Measurements from ENCODE around the gene CEP112.
"Not testable (repeated sequence)": the region's sequence is repeated elsewhere in the genome, so short reads cannot be mapped to it uniquely, and the experiment has no call there.

The CEP112 gene

GRCh38 chr17:65811043-65811442 is 380.9 kb downstream of the CEP112 start:
- no peak for DNase-seq

- DNase-seq = no peak
These were observed 382.6 kb downstream of the CEP112 start for GRCh38 chr17:65809366-65809765.

GRCh38 chr17:65808566-65808965 is 383.4 kb downstream of the CEP112 start:
- DNase-seq = not testable (repeated sequence)

- no peak for DNase-seq
These were observed 384.6 kb downstream of the CEP112 start for GRCh38 chr17:65807361-65807760.

GRCh38 chr17:65801513-65801912 is 390.4 kb downstream of the CEP112 start:
- DNase-seq = no peak

- DNase-seq = no peak
These were observed 391.3 kb downstream of the CEP112 start for GRCh38 chr17:65800655-65801054.

GRCh38 chr17:65799869-65800268 is 392.1 kb downstream of the CEP112 start:
- no peak for DNase-seq

GRCh38 chr17:65799454-65799853 is 392.5 kb downstream of the CEP112 start:
- no peak for DNase-seq

GRCh38 chr17:65797809-65798208 is 394.1 kb downstream of the CEP112 start:
- DNase-seq = no peak

GRCh38 chr17:65797101-65797500 is 394.8 kb downstream of the CEP112 start:
- DNase-seq = no peak

- DNase-seq = peak; percentile 41
These were observed 397.4 kb downstream of the CEP112 start for GRCh38 chr17:65794572-65794971.

GRCh38 chr17:65790241-65790640 is 401.7 kb downstream of the CEP112 start:
- no peak for DNase-seq

GRCh38 chr17:65787503-65787902 is 404.4 kb downstream of the CEP112 start:
- DNase-seq = no peak

GRCh38 chr17:65786479-65786878 is 405.5 kb downstream of the CEP112 start:
- no peak for DNase-seq

- DNase-seq = no peak
These were observed 406.8 kb downstream of the CEP112 start for GRCh38 chr17:65785109-65785508.

GRCh38 chr17:65783845-65784334 is 408.0 kb downstream of the CEP112 start:
- DNase-seq = no peak

GRCh38 chr17:65782104-65782706 is 409.7 kb downstream of the CEP112 start:
- not testable (repeated sequence) for DNase-seq

GRCh38 chr17:65780111-65780510 is 411.8 kb downstream of the CEP112 start:
- DNase-seq = no peak

GRCh38 chr17:65776890-65777289 is 415.0 kb downstream of the CEP112 start:
- DNase-seq = no peak

GRCh38 chr17:65774787-65775186 is 417.1 kb downstream of the CEP112 start:
- no peak for DNase-seq

GRCh38 chr17:65772989-65773388 is 418.9 kb downstream of the CEP112 start:
- no peak for DNase-seq

GRCh38 chr17:65771704-65772103 is 420.2 kb downstream of the CEP112 start:
- DNase-seq = no peak

- no peak for DNase-seq
These were observed 428.1 kb downstream of the CEP112 start for GRCh38 chr17:65763786-65764185.

GRCh38 chr17:65762973-65763372 is 429.0 kb downstream of the CEP112 start:
- no peak for DNase-seq

- no peak for DNase-seq
These were observed 432.4 kb downstream of the CEP112 start for GRCh38 chr17:65759532-65759931.

Measured in NCI-H2171 treated with DMSO at 0.1 percent for 48 hours (cell line).